ENCODE data around the gene RAVER2. TPM values are rescaled to one million over a fixed set of nuclear protein-coding genes. Genes with fewer than 3 reads are reported as not detected.

RAVER2 gene
- total RNA-seq, 1 experiment from 2014 or later: 13.3 TPM

DNA sequence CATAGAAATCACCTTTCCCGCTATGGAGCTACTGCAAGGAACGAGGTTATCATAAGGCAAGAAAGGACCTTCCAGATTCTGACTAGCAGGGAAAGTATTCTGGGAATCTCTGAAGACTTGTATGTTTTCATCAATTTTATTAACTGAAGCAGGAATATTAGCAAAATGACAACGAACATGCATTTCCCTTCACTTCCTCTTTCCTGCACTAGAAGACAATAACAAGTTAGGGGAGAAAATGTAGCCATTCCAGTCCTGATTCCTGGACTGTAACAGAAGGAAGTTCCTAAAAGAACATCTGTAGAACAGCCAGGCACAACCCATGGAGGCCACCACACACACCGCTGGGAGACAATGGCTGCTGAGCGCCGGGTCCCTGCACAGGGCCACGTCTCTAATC lies 106.8 kb downstream of the RAVER2 start:
- WGBS (ENCODE audit: extremely low coverage, insufficient read length, low lambda C conversion rate): no CpG with 5 or more reads among the region's 7 CpGs
- Mint-ChIP-seq H3K4me3 (no peak overlapping the region), H3K9me3 (no peaks in the 10 kb centered on the region), H3K4me1 (no peaks in the 10 kb centered on the region; a peak in 1 of 4 replicates), H3K27ac (no peak overlapping the region), H3K36me3 (ENCODE audit: insufficient read depth in 1 of 3, low read depth in 3 of 3) (peaks cover 6 to 18% (median 7%) of the 10 kb centered on the region in 3 experiments; a peak in 4 of 7 replicates), H3K27me3 (ENCODE audit: low read depth) (no peaks in the 10 kb centered on the region)
- H3K23ac ChIP-seq (ENCODE audit: insufficient read length, low read depth, low read length): no peak overlapping the region
- TF ChIP-seq, protein P1, sequence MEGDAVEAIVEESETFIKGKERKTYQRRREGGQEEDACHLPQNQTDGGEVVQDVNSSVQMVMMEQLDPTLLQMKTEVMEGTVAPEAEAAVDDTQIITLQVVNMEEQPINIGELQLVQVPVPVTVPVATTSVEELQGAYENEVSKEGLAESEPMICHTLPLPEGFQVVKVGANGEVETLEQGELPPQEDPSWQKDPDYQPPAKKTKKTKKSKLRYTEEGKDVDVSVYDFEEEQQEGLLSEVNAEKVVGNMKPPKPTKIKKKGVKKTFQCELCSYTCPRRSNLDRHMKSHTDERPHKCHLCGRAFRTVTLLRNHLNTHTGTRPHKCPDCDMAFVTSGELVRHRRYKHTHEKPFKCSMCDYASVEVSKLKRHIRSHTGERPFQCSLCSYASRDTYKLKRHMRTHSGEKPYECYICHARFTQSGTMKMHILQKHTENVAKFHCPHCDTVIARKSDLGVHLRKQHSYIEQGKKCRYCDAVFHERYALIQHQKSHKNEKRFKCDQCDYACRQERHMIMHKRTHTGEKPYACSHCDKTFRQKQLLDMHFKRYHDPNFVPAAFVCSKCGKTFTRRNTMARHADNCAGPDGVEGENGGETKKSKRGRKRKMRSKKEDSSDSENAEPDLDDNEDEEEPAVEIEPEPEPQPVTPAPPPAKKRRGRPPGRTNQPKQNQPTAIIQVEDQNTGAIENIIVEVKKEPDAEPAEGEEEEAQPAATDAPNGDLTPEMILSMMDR (conservative IDR thresholded peaks at IDR 0.05): no peak
- no peaks in the 10 kb centered on the region for H3K79me1 ChIP-seq (ENCODE audit: insufficient read depth, low read depth, low read length, poor library complexity, severe bottlenecking)
- no peaks in the 10 kb centered on the region for H3K27me3 ChIP-seq (ENCODE audit: insufficient read depth, low read length)
- H3K4me2 ChIP-seq (ENCODE audit: insufficient read depth, insufficient read length, low read length): no peak overlapping the region
- H3K9me3 ChIP-seq (ENCODE audit: control insufficient read depth, low read depth, low read length): no peaks in the 10 kb centered on the region
- H3K23me2 ChIP-seq (ENCODE audit: insufficient read length, low read depth, low read length, poor library complexity, severe bottlenecking): no peaks in the 10 kb centered on the region
- no peak overlapping the region for H3K27ac ChIP-seq (ENCODE audit: insufficient read length, low read depth, low read length)
- H3T11ph ChIP-seq (ENCODE audit: low read length): no peak overlapping the region
- no peak overlapping the region for H4K8ac ChIP-seq (replicated peaks; ENCODE audit: insufficient read length, low read depth, low read length)
- no peak overlapping the region for H3K14ac ChIP-seq (ENCODE audit: insufficient read depth, low read length)
- no peak overlapping the region for H2BK5ac ChIP-seq (ENCODE audit: insufficient read length, low read length)
- H4K20me1 ChIP-seq (ENCODE audit: control insufficient read depth, insufficient read depth, insufficient read length): no peaks in the 10 kb centered on the region
- H2AFZ ChIP-seq (ENCODE audit: low read length): no peak overlapping the region
- H2AK5ac ChIP-seq (ENCODE audit: insufficient read length, low read length): no peak overlapping the region
- no peak overlapping the region for H4K91ac ChIP-seq (ENCODE audit: insufficient read length, low read depth, low read length)
- no peak overlapping the region for H3K56ac ChIP-seq (ENCODE audit: insufficient read length, low read depth, low read length)
- no peaks in the 10 kb centered on the region for H3K4me1 ChIP-seq (ENCODE audit: insufficient read depth, low read length)
- no peak overlapping the region for H2BK12ac ChIP-seq (ENCODE audit: insufficient read length, low read depth, low read length)
- no peak overlapping the region for H2BK15ac ChIP-seq (ENCODE audit: low read depth, low read length)
- DNase-seq: no peak
- no peak overlapping the region for H3K9ac ChIP-seq (ENCODE audit: extremely low read depth, insufficient read length, low read length)
- H2BK20ac ChIP-seq (ENCODE audit: low read depth, low read length, poor library complexity, severe bottlenecking): no peak overlapping the region
- H3K79me2 ChIP-seq (ENCODE audit: insufficient read depth, low read length): no peaks in the 10 kb centered on the region
- no peak overlapping the region for H3K4ac ChIP-seq (ENCODE audit: low read depth, low read length)
- H4K5ac ChIP-seq (ENCODE audit: insufficient read length, low read depth, low read length): no peak overlapping the region
- H3K18ac ChIP-seq (ENCODE audit: insufficient read length, low read depth, low read length): no peak overlapping the region
- H2BK120ac ChIP-seq (ENCODE audit: low read depth, low read length, poor library complexity, severe bottlenecking): no peak overlapping the region

All from H9 (cell line).